Measurements from ENCODE around the gene RASGRP4.
A peak's percentile ranks its signal among the peaks of the same experiment; 100 is the strongest.
"Not testable (repeated sequence)": the region's sequence is repeated elsewhere in the genome, so short reads cannot be mapped to it uniquely, and the experiment has no call there.

Gene RASGRP4

DNA sequence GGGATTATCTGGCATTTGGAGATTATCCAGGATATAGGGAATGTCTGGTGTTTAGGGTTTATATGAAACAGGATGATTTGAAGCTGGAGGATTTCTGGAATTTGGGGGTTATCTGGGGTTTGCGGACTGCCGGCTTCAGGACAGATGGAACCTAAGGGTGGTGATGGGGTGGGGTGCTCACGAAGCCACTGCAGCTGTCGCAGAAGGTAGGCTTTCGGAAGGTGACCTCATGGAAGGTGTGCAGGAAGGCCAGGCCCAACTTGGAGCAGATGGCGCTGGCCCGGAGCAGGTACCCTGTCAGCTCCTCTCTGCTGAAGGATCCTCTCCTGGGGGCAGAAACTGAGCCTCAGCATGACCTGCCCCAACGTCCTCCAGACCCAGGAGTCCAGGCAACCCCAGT is 13.5 kb downstream of the RASGRP4 start:
- DNase-seq = no peak

DNA sequence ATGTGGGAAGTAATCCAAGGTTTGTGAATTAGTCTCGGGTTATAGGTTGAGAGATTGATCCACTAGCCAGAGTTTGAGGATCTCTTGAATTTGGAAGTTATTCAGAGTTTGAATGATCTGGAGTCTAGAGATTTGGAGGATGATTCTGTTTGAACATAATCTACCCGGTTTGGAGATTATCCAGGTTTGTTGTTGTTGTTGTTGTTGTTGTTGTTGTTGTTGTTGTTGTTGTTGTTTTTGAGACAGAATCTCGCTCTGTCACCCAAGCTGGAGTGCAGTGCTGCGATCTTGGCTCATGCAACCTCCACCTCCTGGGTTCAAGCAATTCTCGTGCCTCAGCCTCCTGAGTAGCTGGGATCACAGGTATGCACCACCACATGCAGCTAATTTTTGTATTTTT is 14.1 kb downstream of the RASGRP4 start:
- DNase-seq = not testable (repeated sequence)

DNA sequence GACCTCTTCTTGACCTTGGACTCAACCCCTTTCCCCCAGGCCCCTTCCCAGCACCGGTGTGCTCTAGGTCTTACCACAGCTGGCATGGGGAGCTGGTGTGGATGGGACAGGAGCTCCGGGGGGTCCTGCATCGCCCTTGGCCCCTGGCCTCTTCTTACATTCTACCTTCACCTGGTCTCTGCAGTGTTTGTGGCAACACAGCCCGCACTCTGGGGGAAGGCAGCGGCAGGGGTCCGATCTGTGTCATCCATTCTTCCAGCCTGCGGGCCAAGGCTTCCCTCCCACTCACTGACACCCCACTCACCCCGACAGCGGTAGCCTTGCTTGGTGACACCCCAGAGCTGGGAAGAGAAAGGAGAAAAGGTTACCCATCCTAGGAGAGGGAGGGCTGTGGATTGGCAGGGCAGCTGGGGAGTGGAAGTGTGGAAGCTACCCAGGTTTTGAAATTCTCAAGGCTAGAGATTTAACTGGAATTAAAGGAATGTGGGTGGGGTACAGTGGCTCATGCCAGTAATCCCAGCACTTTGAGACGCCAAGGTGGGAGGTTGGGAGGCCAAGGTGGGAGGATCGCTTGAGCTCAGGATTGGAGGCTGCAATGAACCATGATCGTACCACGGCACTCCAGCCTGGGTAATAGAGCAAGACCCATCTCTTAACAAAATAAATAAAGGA is 14.8 kb downstream of the RASGRP4 start:
- DNase-seq = no peak

DNA sequence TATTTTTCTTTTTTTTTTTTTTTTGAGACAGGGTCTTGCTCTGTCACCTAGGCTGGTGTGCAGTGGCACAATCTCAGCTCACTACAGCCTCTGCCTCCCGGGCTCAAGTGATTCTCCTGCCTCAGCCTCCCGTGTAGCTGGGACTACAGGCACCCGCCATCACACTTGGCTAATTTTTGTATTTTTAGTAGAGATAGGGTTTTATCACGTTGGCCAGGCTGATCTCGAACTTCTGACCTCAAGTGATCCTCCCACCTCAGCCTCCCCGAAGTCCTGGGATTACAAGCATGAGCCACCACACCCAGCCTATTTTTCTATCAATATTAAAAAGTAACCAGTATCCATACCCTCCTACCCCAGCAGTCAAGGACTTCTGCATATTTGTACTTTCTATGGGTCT is 15.6 kb downstream of the RASGRP4 start:
- not testable (repeated sequence) for DNase-seq

DNA sequence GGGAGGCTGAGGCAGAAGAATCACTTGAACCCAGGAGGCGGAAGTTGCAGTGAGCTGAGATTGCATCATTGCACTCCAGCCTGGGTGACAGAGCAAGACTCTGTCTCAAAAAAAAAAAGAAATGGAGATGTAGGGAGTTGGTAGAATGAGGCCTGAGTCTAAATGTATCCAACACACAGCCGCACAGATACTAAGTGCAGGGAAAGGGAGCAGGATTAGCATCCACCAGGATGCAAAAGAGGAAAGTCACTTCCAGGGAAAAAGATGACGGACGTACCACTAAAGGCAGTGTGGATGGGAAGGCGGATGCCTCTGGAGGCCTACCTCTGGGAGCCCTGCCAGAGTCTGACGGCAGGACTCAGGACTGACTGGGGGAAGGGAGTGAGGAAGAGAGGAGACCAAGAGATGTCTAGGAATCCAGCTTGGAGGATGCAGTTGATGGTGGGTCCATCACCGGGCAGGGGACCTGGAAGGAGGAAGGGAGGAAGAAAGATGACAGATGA is 16.3 kb downstream of the RASGRP4 start:
- DNase-seq = no peak

DNA sequence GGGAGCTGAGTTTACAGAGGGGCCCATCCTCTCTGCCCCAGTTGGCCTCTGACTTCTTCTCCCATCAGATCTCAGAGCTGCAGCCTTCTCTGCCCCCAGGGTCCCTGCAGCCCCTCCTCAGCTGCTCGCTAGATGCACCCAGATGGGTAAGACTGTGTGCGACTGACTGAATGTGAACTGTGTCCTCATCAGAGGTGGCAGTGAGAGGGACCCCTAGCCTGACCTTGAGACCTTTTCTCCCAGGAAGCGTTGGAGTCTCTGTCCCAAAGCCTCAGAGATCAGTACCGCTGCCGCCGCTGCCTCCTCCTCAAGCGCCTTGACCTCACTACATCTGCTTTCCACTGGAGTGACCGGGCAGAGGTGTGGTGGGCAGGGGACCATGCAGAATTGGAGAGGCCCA is 20.7 kb downstream of the RASGRP4 start:
- DNase-seq = no peak

DNA sequence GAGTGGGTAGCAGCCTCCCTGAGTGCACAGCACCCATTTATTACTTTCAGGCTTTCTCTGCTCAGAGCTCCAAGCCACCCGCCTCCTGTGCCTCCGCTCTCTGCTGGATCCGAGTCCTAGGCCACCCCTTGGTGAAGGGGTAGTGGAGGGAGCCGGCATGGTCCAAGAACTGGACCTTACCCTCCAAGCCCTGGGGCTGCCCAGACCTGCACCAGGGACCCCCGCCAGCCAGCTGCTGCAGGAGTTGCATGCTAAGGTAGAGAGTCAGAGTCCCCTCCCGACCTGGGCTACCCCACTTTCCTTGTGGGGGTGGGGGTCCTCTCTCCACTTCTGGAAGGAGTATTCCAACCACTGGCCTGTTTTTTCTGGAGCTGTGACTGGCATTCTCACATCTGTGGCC is 21.2 kb downstream of the RASGRP4 start:
- DNase-seq = no peak

DNA sequence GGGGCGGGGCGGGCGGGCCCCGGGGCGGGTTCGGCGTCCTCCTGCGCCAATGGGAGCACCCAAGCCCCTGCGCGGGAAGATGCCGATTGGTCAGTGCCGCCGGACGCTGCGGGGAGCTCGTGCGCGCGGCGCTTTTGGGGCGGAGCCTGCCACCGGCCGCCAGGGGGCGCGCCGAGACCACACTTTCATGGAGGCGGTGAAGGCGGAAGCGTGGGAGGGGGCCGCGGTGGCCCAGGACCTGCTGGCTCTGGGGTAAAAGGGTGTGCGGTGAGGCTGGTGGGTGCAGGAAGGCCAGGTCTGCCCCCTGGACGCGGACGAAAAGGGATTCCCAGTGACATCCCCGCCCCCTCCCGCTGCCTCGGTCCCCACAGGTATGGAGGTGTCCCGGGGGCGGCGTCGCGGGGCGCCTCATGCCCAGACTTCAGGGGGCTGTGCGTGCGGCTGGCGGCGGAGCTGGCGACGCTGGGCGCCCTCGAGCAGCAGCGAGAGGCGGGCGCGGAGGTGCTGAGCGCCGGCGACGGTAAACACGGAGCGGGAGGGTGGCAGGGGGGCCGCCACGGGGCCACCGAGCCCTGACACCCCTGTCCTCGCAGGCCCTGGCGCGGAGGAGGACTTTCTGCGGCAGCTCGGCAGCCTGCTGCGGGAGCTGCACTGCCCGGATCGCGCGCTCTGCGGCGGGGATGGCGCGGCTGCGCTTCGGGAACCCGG is 22.9 kb downstream of the RASGRP4 start, which contains the start of gene FAM98C:
TSS of gene FAM98C (plus strand) at position 127 of the 708 bp plus-strand sequence. CDS start at position 188, 61 bp downstream.
- DNase-seq = peak; percentile 99

DNA sequence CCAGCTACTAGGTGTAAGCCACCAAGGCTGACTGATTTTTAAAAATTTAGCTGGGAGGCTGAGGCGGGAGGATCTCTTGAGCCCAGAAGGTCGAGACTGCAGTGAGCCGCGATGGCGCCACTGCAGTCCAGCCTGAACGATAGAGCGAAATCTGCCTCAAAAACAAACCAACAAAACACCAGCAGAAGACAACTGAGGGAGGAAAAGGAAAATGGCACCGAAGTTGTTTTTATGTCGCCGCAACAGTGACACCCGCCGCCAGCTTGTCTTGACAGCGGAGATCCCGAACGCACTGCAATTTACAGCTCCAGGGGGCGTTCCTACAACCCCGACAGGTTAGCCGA is 23.4 kb downstream of the RASGRP4 start:
- no peak for DNase-seq

DNA sequence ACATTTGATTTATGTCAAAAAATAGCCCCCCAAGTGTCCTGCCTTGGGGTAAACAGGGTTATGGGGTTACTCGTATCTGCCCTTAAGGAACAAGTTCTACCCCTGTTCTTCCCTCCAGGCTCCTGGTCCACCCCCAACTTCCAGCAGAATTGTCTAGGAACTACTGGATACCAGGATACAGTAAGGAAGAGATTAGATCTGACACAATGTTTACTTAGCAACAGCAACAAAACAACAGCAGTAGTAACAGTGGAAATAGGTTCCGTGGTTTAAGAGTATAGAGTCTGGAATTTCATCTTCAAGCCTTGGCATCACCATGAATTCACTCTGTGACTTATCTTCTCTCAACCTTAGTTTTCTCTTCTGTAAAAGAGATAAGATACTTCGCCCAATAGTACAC is 24.9 kb downstream of the RASGRP4 start:
- no peak for DNase-seq

DNA sequence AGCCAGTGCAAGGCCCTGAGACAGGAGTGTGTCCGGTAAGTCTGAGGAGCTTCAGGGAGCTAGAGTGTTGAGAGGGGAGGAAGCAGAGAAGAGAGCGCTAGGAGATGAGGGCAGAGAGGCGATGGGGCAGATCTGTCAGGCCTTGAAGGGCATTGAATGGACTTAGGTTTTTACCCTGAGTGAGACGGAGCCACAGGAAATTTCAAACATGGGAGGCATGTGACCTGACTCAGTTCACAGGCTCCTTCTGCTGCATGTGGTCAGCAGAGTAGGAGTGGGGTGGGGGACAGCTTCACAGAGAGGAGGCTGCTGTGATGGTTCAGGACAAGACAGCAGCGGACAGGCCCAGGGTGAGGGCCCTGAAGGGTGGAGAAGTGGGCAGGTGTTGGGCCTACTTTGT is 25.7 kb downstream of the RASGRP4 start:
- no peak for DNase-seq

DNA sequence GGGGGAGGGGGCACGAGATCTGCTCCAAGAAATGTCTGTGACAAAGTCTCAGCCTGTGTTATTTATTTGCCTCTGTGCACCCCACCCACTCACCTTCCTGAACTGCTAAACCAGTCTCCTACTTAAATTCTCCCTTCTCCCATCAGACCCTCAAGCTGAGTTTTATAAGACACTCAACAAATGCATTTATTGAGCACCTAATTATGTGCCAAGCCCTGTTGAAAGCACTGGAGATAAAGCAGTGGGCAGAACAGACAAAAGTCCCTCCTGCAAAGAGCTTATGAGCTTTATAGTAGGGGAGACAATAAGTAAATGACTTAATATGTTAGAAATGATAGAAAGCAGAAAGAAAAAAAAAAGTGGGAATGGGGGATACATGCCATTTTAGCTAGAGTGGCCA is 26.5 kb downstream of the RASGRP4 start:
- no peak for DNase-seq

DNA sequence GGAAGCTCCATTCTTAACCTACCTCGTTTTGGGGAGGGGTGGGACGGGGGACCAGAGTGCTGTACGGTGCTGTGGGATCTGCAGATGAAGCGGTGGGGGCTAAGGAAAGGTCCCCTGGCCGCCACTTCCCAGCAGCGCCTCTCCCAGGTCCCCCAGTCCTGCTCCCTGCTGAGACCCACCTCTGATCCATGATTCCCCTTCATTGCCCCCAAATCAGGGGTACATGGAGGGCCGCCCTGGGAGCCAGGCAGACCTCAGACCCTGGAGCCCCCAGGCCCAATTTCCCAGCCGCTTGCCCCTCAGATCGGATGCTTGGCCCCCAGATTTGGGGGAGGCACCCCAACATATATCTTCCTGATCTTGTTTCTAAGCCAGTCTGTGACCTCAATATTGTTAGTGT is 26.9 kb downstream of the RASGRP4 start:
- no peak for DNase-seq

DNA sequence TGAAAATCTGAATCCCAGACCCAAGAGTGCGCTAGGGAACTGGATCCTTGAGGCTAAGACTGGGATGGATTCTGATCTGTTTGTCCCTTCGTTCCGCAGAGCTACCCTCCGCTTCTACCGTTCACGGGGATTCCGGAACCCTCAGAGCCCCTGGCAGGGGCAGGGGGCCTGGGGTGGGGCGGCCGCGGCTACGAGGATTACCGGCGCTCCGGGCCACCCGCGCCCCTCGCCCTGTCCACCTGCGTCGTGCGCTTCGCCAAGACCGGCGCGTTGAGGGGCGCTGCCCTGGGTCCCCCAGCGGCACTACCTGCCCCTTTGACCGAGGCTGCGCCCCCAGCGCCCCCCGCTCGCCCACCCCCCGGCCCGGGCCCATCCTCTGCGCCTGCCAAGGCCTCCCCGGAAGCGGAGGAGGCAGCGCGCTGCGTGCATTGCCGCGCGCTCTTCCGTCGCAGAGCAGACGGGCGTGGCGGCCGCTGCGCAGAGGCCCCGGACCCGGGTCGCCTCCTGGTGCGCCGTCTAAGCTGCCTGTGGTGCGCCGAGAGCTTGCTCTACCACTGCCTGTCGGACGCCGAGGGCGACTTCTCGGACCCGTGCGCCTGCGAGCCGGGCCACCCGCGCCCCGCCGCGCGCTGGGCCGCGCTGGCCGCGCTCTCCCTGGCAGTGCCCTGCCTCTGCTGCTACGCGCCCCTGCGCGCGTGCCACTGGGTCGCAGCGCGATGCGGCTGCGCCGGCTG is 30.5 kb downstream of the RASGRP4 start:
- DNase-seq = peak; percentile 18

DNA sequence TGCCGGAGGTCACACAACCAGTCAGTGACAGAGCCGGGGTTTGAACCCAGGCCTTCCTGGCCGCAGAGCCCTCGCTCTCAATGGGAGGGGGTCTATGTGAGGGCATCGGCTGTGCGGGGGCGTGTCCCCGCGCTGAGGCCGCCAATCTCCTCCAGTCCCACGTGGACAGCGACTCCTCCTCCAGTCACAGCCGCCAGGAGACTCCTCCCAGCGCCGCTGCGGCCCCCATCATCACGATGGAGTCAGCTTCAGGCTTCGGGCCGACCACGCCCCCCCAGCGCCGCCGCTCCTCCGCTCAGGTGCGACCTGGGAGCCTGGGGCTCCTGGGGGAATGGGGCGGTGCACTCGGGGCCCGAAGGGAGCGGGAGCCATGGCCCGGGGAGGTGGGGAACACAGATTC is 31.5 kb downstream of the RASGRP4 start:
- peak; percentile 21 for DNase-seq

DNA sequence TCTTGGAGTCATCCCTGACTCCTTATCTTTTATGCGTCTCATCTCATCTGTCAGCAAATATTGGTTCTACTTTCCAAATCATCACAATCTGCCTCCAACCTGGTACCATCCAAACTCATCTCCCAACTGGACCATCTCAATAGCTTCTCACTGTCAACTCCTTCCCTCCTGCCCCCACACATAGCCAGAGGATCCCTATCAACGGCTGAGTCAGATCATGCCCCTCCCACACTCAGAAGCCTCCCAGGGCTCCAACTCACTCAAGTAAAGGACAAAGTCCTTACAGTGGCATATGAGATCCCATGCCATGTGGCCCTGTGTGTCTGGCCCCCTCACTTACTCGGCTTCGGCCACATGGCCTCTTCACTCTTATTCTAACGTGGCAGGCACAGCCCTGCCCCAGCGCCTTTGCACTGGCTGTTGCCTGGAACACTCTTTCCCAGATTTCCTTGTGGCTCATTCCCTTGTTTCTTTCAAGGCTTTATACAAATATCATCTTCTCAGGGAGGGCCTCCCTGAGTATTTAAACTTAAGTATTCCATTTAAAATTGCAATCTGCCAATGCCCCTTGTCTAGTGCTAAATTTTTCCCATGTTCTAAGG is 33.2 kb downstream of the RASGRP4 start:
- DNase-seq = peak; percentile 57

DNA sequence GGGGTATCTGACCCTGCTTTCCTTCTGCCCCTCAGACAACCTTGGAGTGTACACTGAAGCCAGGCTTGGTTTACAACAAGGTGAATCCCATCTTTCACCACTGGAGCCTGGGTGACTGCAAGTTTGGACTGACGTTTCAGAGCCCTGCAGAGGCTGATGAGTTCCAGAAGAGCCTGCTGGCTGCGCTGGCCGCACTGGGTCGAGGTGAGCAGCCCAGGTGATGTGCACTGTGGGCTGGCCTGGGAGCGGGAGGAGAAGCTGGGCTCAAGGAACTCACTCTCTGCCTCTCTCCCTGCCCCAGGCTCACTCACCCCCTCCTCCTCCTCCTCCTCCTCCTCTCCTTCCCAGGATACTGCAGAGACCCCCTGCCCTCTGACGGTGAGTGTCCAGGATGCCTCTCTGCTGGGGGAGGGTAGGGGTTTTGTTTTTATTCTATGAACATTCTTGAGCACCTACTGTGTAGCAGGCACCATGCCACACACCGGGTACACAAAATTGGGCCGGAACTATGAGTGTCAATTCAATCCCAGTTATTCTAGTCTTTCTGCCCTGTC is 34.0 kb downstream of the RASGRP4 start:
- DNase-seq = no peak

DNA sequence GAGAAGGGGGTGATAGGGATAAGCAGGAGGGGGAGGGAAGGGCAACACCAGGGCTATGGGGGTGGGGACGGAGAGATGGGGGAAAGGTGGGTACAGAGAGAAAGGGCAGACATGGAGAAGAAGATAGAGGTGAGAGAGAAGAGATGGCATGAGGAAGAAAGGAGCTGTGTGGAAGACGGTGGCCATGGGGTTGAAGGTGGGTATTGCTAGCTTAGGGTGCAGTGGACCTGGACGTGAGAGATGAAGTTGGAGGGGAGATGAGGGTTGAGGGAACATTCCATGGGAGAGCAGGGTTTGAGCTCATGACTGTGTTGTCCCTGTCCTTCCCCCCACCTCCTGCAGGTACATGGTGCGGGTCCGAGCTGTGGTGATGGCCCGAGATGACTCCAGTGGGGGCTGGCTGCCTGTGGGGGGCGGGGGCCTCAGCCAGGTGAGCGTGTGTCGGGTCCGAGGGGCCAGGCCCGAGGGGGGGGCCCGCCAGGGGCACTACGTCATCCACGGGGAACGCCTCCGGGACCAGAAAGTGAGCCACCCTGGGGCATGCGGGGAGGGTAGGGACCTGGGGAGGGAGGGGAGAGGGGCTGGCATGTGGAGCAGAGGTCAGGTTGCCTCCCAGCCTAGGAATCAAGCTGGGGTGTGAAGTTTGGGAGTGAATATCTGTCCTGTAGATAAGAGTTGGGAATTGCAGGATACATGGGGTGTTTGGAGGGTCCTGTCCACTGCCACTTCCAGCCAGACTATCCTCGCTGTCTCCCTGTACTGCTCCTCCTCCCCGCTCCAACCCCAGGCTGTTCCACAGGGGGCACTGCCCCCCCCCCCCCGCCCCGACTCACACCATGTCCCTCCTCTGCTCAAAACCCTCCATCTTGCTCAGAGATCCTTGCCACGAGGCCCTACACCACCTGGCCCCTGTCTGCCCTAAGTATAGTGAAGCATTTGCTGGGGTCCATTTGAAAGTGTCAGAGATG is 35.8 kb downstream of the RASGRP4 start:
- no peak for DNase-seq

DNA sequence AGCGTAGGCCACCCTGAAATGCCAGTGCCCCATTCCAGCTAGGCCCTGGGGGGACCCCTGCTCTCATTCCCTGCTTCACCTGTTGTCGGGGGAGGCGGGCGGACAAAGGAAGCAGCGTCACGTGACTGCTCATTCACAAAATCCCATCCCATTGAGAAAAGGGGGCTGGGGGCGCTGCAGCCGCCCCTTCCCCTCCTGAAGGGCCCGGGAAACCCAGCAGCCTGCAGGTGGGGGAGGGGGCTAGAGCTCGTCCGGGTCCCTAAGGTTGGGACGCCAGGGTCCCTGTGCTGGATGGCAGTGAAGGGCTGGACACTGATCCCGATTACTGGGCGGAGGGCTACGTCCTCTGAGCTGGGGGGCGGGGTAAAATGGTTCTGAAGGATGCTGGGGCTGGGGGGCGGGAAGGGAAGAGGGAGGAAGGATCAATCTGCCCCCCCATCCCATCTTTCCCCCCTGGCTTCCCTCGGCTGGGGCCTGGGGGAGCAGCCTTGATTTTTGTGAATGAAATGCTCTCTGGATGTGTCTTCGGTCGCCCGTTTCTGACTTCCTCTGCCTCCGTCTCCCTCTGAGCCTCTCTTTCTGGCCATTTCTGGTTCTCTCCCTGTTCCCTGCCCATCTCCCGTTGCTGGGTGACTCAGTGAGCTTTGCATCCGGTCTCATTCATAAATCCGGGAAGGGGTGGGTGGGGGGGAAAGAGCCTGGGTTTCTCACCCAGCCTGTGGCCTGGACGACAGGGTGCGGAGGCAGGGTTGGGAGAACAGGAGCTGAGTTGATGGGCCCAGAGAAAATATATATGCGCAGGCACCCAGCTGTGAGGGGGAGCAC is 36.7 kb downstream of the RASGRP4 start:
- DNase-seq = peak; percentile 80

DNA sequence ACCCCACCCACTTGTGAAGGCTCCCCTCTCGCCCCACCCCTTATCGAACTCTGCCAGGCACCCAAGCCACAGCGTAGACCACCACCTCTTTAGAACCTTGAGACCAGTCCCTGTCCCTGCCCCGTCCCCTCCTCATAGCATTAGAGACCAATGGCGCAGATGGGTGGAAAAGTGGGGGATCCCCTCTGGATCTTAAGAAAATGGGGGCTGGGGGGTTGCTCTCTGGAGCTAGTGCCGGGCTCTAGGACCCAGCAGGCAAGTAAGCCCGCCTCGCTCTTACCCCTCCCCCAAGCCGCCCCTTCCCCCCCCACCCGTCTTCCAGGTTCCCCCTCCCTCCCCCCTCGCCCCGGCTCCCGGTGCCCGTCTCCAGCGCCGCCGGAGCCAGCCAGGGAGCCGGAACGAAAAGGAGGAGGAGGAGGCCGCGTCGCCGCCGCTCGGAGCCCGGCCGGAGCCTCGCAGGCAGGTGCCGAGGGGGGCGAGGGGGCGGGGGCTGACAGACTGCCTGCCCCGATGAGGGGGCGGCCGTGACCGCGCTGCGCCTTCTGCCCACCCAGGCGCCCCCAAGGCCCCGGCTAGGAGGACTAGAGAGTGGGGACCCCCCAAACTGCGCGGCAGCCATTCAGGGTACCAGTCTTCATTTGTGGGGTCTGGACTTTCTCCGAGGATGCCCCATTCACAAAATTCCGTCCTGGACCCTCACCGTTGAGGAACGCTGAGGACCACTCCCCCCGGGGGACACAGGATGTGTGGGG is 37.5 kb downstream of the RASGRP4 start, which contains the start of gene SPRED3:
TSS of gene SPRED3 (plus strand) at position 349 of the 752 bp plus-strand sequence. CDS start 1,606 bp downstream, outside the sequence.
- no peak for DNase-seq

All from suppressor macrophage treated with lipopolysaccharide for 4 hours (primary cell).